ENCODE results near the gene PTAFR.

- TF ChIP-seq CTCF (IDR thresholded peaks at IDR 0.05) (no peak), POLR2A (IDR thresholded peaks at IDR 0.05) (no peak)
Observed at GRCh38 chr1:28163496-28164161, 12.9 kb downstream of the PTAFR start.

All from body of pancreas (tissue), 4 donors.